Ovary (tissue), 9 donors: ENCODE measurements around the gene NUDT9. TPM values are rescaled to one million over a fixed set of nuclear protein-coding genes. Genes with fewer than 3 reads are reported as not detected.

Experiments used
- DNase-seq, 5 donors: peaks; one replicate each; pipeline ENCODE4 v3.0.0-alpha.2; 2019 to 2020
- H3K27ac ChIP-seq, 2 donors: fragments of 200-600 bp; one replicate each; pipeline versions ENCODE4 v1.5.1 to v1.8.0; 2019 to 2022
- H3K27me3 ChIP-seq: fragments of 200-600 bp; one replicate; pipeline ENCODE4 v1.8.0; 2022
- H3K36me3 ChIP-seq: fragments of 200-600 bp; sonication (generic); one replicate; pipeline ENCODE4 v1.5.1; 2019
- H3K4me1 ChIP-seq: one replicate; pipeline ENCODE4 v1.8.1; 2013; ENCODE audit warnings: mild to moderate bottlenecking, moderate library complexity; ENCODE audit not compliant: insufficient read depth
- H3K4me3 ChIP-seq: fragments of 200-600 bp; sonication (generic); one replicate; pipeline ENCODE4 v1.5.1; 2017
- H3K9me3 ChIP-seq, 2 donors: fragments of 200-600 bp in 1 of 2; sonication (generic) in 1 of 2; one replicate each; pipeline versions ENCODE4 v1.5.1 to v1.8.1; 2013 to 2019; ENCODE audit warnings: mild to moderate bottlenecking in 1 of 2, moderate library complexity in 1 of 2
- EP300 ChIP-seq: sonication (generic); formaldehyde crosslinking; IDR thresholded peaks from one replicate; pipeline ENCODE4 v1.6.1; 2017; ENCODE audit warnings: antibody characterized with exemption
- POLR2A ChIP-seq: fragments of 450-650 bp; IDR thresholded peaks from one replicate; pipeline ENCODE4 v1.6.1; 2017; ENCODE audit warnings: antibody characterized with exemption, mild to moderate bottlenecking, moderate library complexity
- WGBS, 3 donors: extraction: QIAGEN DNeasy Blood & Tissue Kit in 1 of 3; methylation state at CpG; one replicate each; pipeline versions ENCODE4 v1.1.5 to v1.1.7; 2013 to 2017; 5-methylcytosine and 5-hydroxymethylcytosine counted together
- intact Hi-C, 4 donors: fragments of 100-400 bp; cut with DNase I; formaldehyde crosslinking; loops; one replicate each; pipeline versions ENCODE4 v1.11.0 to v1.15.1; 2022 to 2023
- polyA plus RNA-seq, 2 donors: library from polyadenylated mRNA; stranded (reverse); fragments of 200-250 nt in 1 of 2; fragments of 350-450 nt in 1 of 2; fragmentation: Illumina TruSeq in 1 of 2; extraction: RNeasy Lipid Tissue Mini Kit (QIAGEN cat#74804) in 1 of 2; gene quantifications; one replicate each; pipeline ENCODE4 v1.2.3, GENCODE V29; 2013 to 2014
- total RNA-seq, 7 donors: library from RNA; depleted of rRNA in 2 of 7; stranded (reverse); fragments of >200 nt in 2 of 7; fragmentation: NEBNext Ultra II Directional in 3 of 7; extraction: Animal tissue kit (Norgen Biotek cat#: 25700) in 3 of 7; gene quantifications; one replicate each; pipeline versions ENCODE4 v1.1.0 to v1.2.4, GENCODE V29; 2016 to 2023
- TF ChIP-seq, protein P1 (sequence below), 3 donors: fragments of 450-650 bp in 2 of 3; fragments of 200-600 bp in 1 of 3; IDR thresholded peaks; one replicate each; pipeline versions ENCODE4 v1.5.1 to v1.8.0; 2016 to 2022; ENCODE audit warnings: antibody characterized with exemption in 3 of 3, mild to moderate bottlenecking in 1 of 3
- donor health status: DM: no; HTN: no; CAD: no; lungs with moderate emphysema.
- donor health status: DM: no; HTN: no; CAD: no.
- donor health status: Bipolar disorder and iron deficiency.
- donor health status: DM: yes; HTN: yes; CAD: no.
- donor health status: DM: no; HTN: no; CAD: no.
- donor health status: DM: yes; HTN: yes; CAD: no.

Gene NUDT9
- total and polyA plus RNA-seq, 9 donors, result 14.1 to 44.6 (median 30.0) TPM

DNA sequence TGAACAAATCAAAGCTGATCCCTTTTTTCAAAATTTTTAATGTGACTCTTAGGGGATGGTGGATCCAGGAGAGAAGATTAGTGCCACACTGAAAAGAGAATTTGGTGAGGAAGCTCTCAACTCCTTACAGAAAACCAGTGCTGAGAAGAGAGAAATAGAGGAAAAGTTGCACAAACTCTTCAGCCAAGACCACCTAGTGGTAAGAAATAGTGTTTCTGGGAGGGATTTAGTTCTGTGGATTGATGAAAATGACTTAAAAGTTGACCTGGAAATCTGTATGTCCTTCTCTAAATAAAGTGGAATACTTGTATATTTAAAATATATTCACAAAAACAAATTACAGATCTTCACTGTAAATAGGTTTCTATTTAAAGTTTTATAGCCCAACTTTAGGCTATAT, 29.2 kb downstream of the NUDT9 start:
- no peaks in the 10 kb centered on the region for H3K9me3 ChIP-seq
- H3K27me3 ChIP-seq, result no peaks in the 10 kb centered on the region
- H3K27ac ChIP-seq, result no peak overlapping the region
- no peak for TF ChIP-seq EP300
- TF ChIP-seq POLR2A, result no peak
- TF ChIP-seq, protein P1, sequence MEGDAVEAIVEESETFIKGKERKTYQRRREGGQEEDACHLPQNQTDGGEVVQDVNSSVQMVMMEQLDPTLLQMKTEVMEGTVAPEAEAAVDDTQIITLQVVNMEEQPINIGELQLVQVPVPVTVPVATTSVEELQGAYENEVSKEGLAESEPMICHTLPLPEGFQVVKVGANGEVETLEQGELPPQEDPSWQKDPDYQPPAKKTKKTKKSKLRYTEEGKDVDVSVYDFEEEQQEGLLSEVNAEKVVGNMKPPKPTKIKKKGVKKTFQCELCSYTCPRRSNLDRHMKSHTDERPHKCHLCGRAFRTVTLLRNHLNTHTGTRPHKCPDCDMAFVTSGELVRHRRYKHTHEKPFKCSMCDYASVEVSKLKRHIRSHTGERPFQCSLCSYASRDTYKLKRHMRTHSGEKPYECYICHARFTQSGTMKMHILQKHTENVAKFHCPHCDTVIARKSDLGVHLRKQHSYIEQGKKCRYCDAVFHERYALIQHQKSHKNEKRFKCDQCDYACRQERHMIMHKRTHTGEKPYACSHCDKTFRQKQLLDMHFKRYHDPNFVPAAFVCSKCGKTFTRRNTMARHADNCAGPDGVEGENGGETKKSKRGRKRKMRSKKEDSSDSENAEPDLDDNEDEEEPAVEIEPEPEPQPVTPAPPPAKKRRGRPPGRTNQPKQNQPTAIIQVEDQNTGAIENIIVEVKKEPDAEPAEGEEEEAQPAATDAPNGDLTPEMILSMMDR (IDR thresholded peaks at IDR 0.05), result no peak
- DNase-seq, result no peak
- no peaks in the 10 kb centered on the region for H3K36me3 ChIP-seq
- no peaks in the 10 kb centered on the region for H3K4me1 ChIP-seq
- H3K4me3 ChIP-seq, result no peak overlapping the region
- intact Hi-C loops, result no loop called here

DNA sequence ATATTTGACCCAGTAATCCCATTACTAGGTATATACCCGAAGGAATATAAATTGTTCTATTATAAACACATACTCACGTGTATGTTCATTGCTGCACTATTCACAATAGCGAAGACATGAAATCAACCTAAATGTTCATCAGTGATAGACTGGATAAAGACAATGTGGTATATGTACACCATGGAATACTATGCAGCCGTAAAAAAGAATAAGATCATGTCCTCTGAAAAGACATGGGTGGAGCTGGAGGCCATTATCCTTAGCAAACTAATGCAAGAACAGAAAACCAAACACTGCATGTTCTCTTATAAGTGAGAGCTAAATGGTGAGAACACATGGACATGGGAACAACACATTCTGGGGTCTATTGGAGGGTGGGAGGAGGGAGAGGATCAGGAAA, 36.5 kb downstream of the NUDT9 start:
- TF ChIP-seq EP300 (no peak), POLR2A (no peak)
- TF ChIP-seq, protein P1 (IDR thresholded peaks at IDR 0.05), result no peak
- Histone ChIP-seq H3K36me3 (no peaks in the 10 kb centered on the region), H3K4me3 (no peak overlapping the region), H3K4me1 (no peaks in the 10 kb centered on the region), H3K9me3 (no peaks in the 10 kb centered on the region), H3K27me3 (no peaks in the 10 kb centered on the region), H3K27ac (no peak overlapping the region)
- 96 to 98% (median 98%) methylated on average over 4 of the region's 4 CpGs for WGBS, 3 donors
- DNase-seq, result no peak
- intact Hi-C loops, result no loop called here

GRCh38 chr4:87461281-87461700, 38.9 kb downstream of the NUDT9 start:
- Histone ChIP-seq H3K4me3 (no peak overlapping the region), H3K27ac (no peak overlapping the region), H3K4me1 (no peaks in the 10 kb centered on the region), H3K27me3 (no peaks in the 10 kb centered on the region), H3K9me3 (no peaks in the 10 kb centered on the region), H3K36me3 (no peaks in the 10 kb centered on the region)
- no peak for DNase-seq
- TF ChIP-seq POLR2A (no peak), EP300 (no peak)
- TF ChIP-seq, protein P1 (IDR thresholded peaks at IDR 0.05), result no peak
- intact Hi-C loops, result loop anchor here in 1 of 4 donors (5.0 kb wide), 1 partner anchor 84 kb away; no protein-coding TSS in a partner anchor

- no peak for DNase-seq
- Histone ChIP-seq H3K27ac (no peak overlapping the region), H3K27me3 (no peaks in the 10 kb centered on the region), H3K9me3 (no peaks in the 10 kb centered on the region), H3K4me3 (no peak overlapping the region), H3K4me1 (no peaks in the 10 kb centered on the region), H3K36me3 (no peaks in the 10 kb centered on the region)
- 82 to 88% (median 82%) methylated on average over 2 of the region's 2 CpGs for WGBS, 3 donors
- TF ChIP-seq, protein P1 (IDR thresholded peaks at IDR 0.05), result no peak
- no peak for TF ChIP-seq EP300
- no peak for TF ChIP-seq POLR2A
- intact Hi-C loops, result loop anchor here in 1 of 4 donors (5.0 kb wide), 1 partner anchor 85 kb away; no protein-coding TSS in a partner anchor
Measured at GRCh38 chr4:87462102-87462501, 39.7 kb downstream of the NUDT9 start.
